Vagina (tissue), 2 donors: ENCODE results near the gene MED15.

ENCODE experiments used
- CTCF ChIP-seq, 3 experiments: fragments of 450-650 bp in 2 of 3; fragments of 200-600 bp in 1 of 3; sonication (generic) in 1 of 3; IDR thresholded peaks; one replicate each; pipeline ENCODE4 v1.5.1; 2017 to 2019; ENCODE audit warnings: antibody characterized with exemption in 3 of 3, mild to moderate bottlenecking in 2 of 3, moderate library complexity in 2 of 3
- POLR2A ChIP-seq, 2 donors: fragments of 450-650 bp; IDR thresholded peaks; one replicate each; pipeline ENCODE4 v1.6.1; 2017; ENCODE audit warnings: antibody characterized with exemption in 2 of 2, mild to moderate bottlenecking in 2 of 2, moderate library complexity in 2 of 2
- POLR2AphosphoS5 ChIP-seq, 2 donors: sonication (generic); formaldehyde crosslinking; IDR thresholded peaks; one replicate each; pipeline ENCODE4 v1.9.0; 2017; ENCODE audit warnings: antibody characterized with exemption in 2 of 2, mild to moderate bottlenecking in 2 of 2, low read depth in 1 of 2; ENCODE audit not compliant: insufficient read depth in 1 of 2

- TF ChIP-seq CTCF (IDR thresholded peaks at IDR 0.05): no peak
- TF ChIP-seq POLR2AphosphoS5 (IDR thresholded peaks at IDR 0.05; ENCODE audit: insufficient read depth in 1 of 2, low read depth in 1 of 2): no peak
- no peak for TF ChIP-seq POLR2A (IDR thresholded peaks at IDR 0.05)
Observed at GRCh38 chr22:20466659-20467379, 40.6 kb upstream of the MED15 start.
